Measurements from ENCODE around the gene SORCS2. TPM values are rescaled to one million over a fixed set of nuclear protein-coding genes. Genes with fewer than 3 reads are reported as not detected.

The SORCS2 gene
- total RNA-seq, 3 donors from 2014 or later = 0.66 to 1.3 (median 0.80) TPM

- intact Hi-C loops (cut with DNase I; ENCODE audit: low total_unique reads) = no loop called here
- Histone ChIP-seq H3K27ac (peak overlapping the region; percentile 89 to 90), H3K36me3 (no peaks in the 10 kb centered on the region), H3K4me3 (no peak overlapping the region), H3K27me3 (peaks cover 0 to 18% of the 10 kb centered on the region in 2 donors), H3K4me1 (no peaks in the 10 kb centered on the region), H3K9me3 (no peaks in the 10 kb centered on the region)
- no peak for TF ChIP-seq CTCF (IDR thresholded peaks at IDR 0.05)
- TF ChIP-seq POLR2AphosphoS5 (IDR thresholded peaks at IDR 0.05) = no peak
- TF ChIP-seq POLR2A (IDR thresholded peaks at IDR 0.05) = no peak
- no peak for DNase-seq (ENCODE audit: low spot score in 2 of 2)
These were observed 458.5 kb downstream of the SORCS2 start for GRCh38 chr4:7650606-7651385.

GRCh38 chr4:7651461-7651921 lies 459.2 kb downstream of the SORCS2 start:
- Histone ChIP-seq H3K36me3 (no peaks in the 10 kb centered on the region), H3K4me3 (no peak overlapping the region), H3K9me3 (no peaks in the 10 kb centered on the region), H3K27ac (peak overlapping the region; percentile 89 to 90), H3K4me1 (no peaks in the 10 kb centered on the region), H3K27me3 (peaks cover 0 to 18% of the 10 kb centered on the region in 2 donors)
- DNase-seq (ENCODE audit: low spot score in 2 of 2) = peak in 1 of 2 donors; percentile 91
- intact Hi-C loops (cut with DNase I; ENCODE audit: low total_unique reads) = no loop called here
- TF ChIP-seq POLR2A (IDR thresholded peaks at IDR 0.05) (no peak), POLR2AphosphoS5 (IDR thresholded peaks at IDR 0.05) (no peak), CTCF (IDR thresholded peaks at IDR 0.05) (no peak)

GRCh38 chr4:7652006-7652405 lies 459.7 kb downstream of the SORCS2 start:
- DNase-seq (ENCODE audit: low spot score in 2 of 2) = no peak
- H3K27ac ChIP-seq = peak overlapping the region; percentile 89 to 90
- H3K4me3 ChIP-seq = no peak overlapping the region
- peaks cover 0 to 18% of the 10 kb centered on the region in 2 donors for H3K27me3 ChIP-seq
- no peaks in the 10 kb centered on the region for H3K9me3 ChIP-seq
- no peak for TF ChIP-seq POLR2AphosphoS5 (IDR thresholded peaks at IDR 0.05)
- no peak for TF ChIP-seq CTCF (IDR thresholded peaks at IDR 0.05)
- no peak for TF ChIP-seq POLR2A (IDR thresholded peaks at IDR 0.05)
- H3K4me1 ChIP-seq = no peaks in the 10 kb centered on the region
- no peaks in the 10 kb centered on the region for H3K36me3 ChIP-seq
- intact Hi-C loops (cut with DNase I; ENCODE audit: low total_unique reads) = no loop called here

DNA sequence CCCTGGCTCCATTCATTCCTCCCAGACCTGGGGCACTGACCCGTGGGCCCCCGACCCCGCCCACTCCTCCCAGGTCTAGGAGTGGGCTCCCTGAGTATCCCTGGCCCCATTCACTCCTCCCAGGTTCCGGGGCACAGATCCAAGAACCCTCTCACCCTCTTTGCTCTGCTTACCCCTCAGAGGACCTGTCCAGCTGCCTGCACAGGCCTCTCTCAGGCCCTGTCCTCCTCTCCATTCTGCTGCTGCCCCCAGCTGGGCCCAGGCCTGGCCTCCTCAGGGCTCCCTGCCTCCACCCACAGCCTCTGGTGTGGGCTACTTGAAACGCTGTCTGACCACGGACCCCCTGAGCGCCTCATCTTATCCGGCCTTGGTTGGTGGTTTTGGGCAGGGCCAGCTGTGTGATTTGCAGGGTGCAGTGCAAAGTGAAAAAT lies 460.1 kb downstream of the SORCS2 start:
- Histone ChIP-seq H3K9me3 (no peaks in the 10 kb centered on the region), H3K27me3 (peaks cover 0 to 18% of the 10 kb centered on the region in 2 donors), H3K4me1 (no peaks in the 10 kb centered on the region), H3K36me3 (no peaks in the 10 kb centered on the region), H3K27ac (peak overlapping the region; percentile 89 to 90), H3K4me3 (no peak overlapping the region)
- no peak for TF ChIP-seq POLR2A (IDR thresholded peaks at IDR 0.05)
- TF ChIP-seq CTCF (IDR thresholded peaks at IDR 0.05) = no peak
- no peak for TF ChIP-seq POLR2AphosphoS5 (IDR thresholded peaks at IDR 0.05)
- intact Hi-C loops (cut with DNase I; ENCODE audit: low total_unique reads) = no loop called here
- no peak for DNase-seq (ENCODE audit: low spot score in 2 of 2)

- Histone ChIP-seq H3K27ac (peak overlapping the region; percentile 89 to 90), H3K9me3 (no peaks in the 10 kb centered on the region), H3K4me3 (no peak overlapping the region), H3K36me3 (no peaks in the 10 kb centered on the region), H3K4me1 (no peaks in the 10 kb centered on the region), H3K27me3 (peaks cover 0 to 18% of the 10 kb centered on the region in 2 donors)
- TF ChIP-seq POLR2A (IDR thresholded peaks at IDR 0.05) = no peak
- no peak for DNase-seq (ENCODE audit: low spot score in 2 of 2)
- intact Hi-C loops (cut with DNase I; ENCODE audit: low total_unique reads) = no loop called here
These were observed 460.6 kb downstream of the SORCS2 start for GRCh38 chr4:7652906-7653305.

Data from breast epithelium (tissue), 4 donors.